Erythroblast (primary cell): Measurements from ENCODE around the gene GPD2.

Experiments
- GATA1 ChIP-seq: IDR thresholded peaks from 2 replicates; pipeline ENCODE4 v1.6.1; 2011; ENCODE audit warnings: low read depth, mild to moderate bottlenecking, control low read depth, low read length, moderate library complexity
- POLR2A ChIP-seq: IDR thresholded peaks from 2 replicates; pipeline ENCODE4 v1.6.1; 2011; ENCODE audit warnings: mild to moderate bottlenecking, low read length

GRCh38 chr2:156512451-156512850 is 76.3 kb downstream of the GPD2 start:
- TF ChIP-seq POLR2A: no peak
- no peak for TF ChIP-seq GATA1
